Cardiac fibroblast (primary cell): Measurements from ENCODE around the gene STIMATE.
A peak's percentile ranks its signal among the peaks of the same experiment; 100 is the strongest.

Experiments
- DNase-seq, 2 donors: peaks; one replicate each; pipeline versions ENCODE4 v3.0.0 to v3.0.0-alpha.2; 2010; ENCODE audit warnings: low read depth in 2 of 2
- H3K4me3 ChIP-seq, 2 donors: replicated peaks in 1 of 2; 1 replicate in 1 of 2; 2 replicates in 1 of 2; pipeline ENCODE4 v1.5.1; 2011; ENCODE audit warnings: low read depth in 2 of 2, low read length in 2 of 2, mild to moderate bottlenecking in 2 of 2, moderate library complexity in 1 of 2
- TF ChIP-seq, protein P1 (sequence below): IDR thresholded peaks from one replicate; pipeline ENCODE4 v1.5.1; 2011; ENCODE audit warnings: low read depth, mild to moderate bottlenecking, low read length, inconsistent platforms

The STIMATE gene

DNA sequence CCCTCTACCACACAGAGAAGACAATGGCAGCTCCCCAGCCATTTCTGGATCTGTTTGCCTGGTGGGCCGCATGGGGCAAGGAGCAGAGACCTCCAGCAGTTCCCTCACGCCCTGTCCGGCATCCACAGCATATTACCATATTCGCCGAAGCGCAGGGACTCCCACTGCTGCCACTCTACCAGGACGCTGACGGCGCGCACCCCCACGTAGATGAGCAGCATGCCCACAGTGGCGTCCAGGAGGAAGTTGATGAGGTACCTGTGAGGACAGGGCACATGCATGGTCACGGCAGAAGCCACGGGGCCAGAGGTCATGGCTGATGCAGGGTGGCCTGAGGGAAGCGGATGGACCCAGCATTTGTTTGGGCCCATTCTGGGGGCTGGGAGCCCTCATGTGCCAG is 47.7 kb downstream of the STIMATE start:
- TF ChIP-seq, protein P1, sequence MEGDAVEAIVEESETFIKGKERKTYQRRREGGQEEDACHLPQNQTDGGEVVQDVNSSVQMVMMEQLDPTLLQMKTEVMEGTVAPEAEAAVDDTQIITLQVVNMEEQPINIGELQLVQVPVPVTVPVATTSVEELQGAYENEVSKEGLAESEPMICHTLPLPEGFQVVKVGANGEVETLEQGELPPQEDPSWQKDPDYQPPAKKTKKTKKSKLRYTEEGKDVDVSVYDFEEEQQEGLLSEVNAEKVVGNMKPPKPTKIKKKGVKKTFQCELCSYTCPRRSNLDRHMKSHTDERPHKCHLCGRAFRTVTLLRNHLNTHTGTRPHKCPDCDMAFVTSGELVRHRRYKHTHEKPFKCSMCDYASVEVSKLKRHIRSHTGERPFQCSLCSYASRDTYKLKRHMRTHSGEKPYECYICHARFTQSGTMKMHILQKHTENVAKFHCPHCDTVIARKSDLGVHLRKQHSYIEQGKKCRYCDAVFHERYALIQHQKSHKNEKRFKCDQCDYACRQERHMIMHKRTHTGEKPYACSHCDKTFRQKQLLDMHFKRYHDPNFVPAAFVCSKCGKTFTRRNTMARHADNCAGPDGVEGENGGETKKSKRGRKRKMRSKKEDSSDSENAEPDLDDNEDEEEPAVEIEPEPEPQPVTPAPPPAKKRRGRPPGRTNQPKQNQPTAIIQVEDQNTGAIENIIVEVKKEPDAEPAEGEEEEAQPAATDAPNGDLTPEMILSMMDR, result no peak
- no peak overlapping the region for H3K4me3 ChIP-seq
- DNase-seq, result no peak

DNA sequence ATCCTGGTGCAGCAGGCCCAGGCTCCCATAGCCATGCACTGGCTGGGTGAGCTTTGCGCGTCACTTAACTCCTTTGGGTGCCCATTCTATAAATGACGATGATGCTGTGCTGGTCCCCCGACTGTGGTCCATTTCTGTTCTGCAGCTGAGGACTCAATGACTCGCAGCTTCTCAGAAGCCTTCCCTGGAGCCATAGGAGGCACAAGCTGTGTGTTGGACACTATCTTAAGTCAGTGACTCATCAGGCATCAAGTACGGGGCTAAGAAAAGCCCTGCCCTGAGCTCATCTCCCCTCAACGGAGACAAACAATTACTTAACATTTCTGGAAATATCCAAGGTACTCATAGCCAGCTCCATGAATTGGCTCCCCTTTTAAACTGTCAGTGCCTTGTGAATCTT is 48.7 kb downstream of the STIMATE start:
- H3K4me3 ChIP-seq, result no peak overlapping the region
- TF ChIP-seq, protein P1, result no peak
- peak; percentile 53 to 69 for DNase-seq

GRCh38 chr3:52847726-52848125 is 49.6 kb downstream of the STIMATE start:
- TF ChIP-seq, protein P1, result no peak
- H3K4me3 ChIP-seq, result no peak overlapping the region
- no peak for DNase-seq

GRCh38 chr3:52847241-52847640 is 50.1 kb downstream of the STIMATE start:
- TF ChIP-seq, protein P1, result no peak
- DNase-seq, result no peak
- H3K4me3 ChIP-seq, result no peak overlapping the region

- TF ChIP-seq, protein P1, result no peak
- no peak for DNase-seq
- H3K4me3 ChIP-seq, result no peak overlapping the region
These were observed 50.8 kb downstream of the STIMATE start for GRCh38 chr3:52846432-52846965.

- no peak for DNase-seq
- H3K4me3 ChIP-seq, result no peak overlapping the region
These were observed 51.5 kb downstream of the STIMATE start for GRCh38 chr3:52845691-52846431.

More at GRCh38 chr3:52845691-52846431, 51.5 kb downstream of the STIMATE start:
- TF ChIP-seq, protein P1, result peak; percentile 49
